Tibial nerve (tissue), 4 donors: ENCODE measurements around the gene LCT. TPM values are rescaled to one million over a fixed set of nuclear protein-coding genes. Genes with fewer than 3 reads are reported as not detected.
A peak's percentile ranks its signal among the peaks of the same experiment; 100 is the strongest.
"Not testable (repeated sequence)": the region's sequence is repeated elsewhere in the genome, so short reads cannot be mapped to it uniquely, and the experiment has no call there.

Experiments used
- DNase-seq, 2 donors: peaks; one replicate each; pipeline ENCODE4 v3.0.0-alpha.2; 2019; ENCODE audit warnings: low spot score in 2 of 2
- H3K27ac ChIP-seq, 4 donors: fragments of 200-600 bp; sonication (generic) in 3 of 4; one replicate each; pipeline ENCODE4 v1.5.1; 2017 to 2019; ENCODE audit warnings: mild to moderate bottlenecking in 1 of 4
- H3K27me3 ChIP-seq, 2 donors: fragments of 200-600 bp; sonication (generic) in 1 of 2; one replicate each; pipeline versions ENCODE4 v1.5.1 to v1.6.0; 2017 to 2019
- H3K36me3 ChIP-seq, 3 donors: fragments of 200-600 bp; sonication (generic); one replicate each; pipeline ENCODE4 v1.5.1; 2018 to 2019
- H3K4me1 ChIP-seq, 4 donors: fragments of 200-600 bp; sonication (generic) in 3 of 4; one replicate each; pipeline ENCODE4 v1.5.1; 2017 to 2019
- H3K4me3 ChIP-seq, 4 donors: fragments of 200-600 bp; sonication (generic) in 3 of 4; one replicate each; pipeline ENCODE4 v1.5.1; 2017 to 2019; ENCODE audit warnings: mild to moderate bottlenecking in 1 of 4, moderate library complexity in 1 of 4
- H3K9me3 ChIP-seq, 4 donors: fragments of 200-600 bp; sonication (generic) in 3 of 4; one replicate each; pipeline ENCODE4 v1.5.1; 2017 to 2019
- CTCF ChIP-seq, 5 experiments: fragments of 200-600 bp in 3 of 5; fragments of 450-650 bp in 2 of 5; sonication (generic) in 3 of 5; IDR thresholded peaks; one replicate each; pipeline ENCODE4 v1.5.1; 2016 to 2019; ENCODE audit warnings: antibody characterized with exemption in 5 of 5, mild to moderate bottlenecking in 3 of 5, moderate library complexity in 2 of 5
- EP300 ChIP-seq, 2 donors: sonication (generic); formaldehyde crosslinking; IDR thresholded peaks; one replicate each; pipeline ENCODE4 v1.6.1; 2017; ENCODE audit warnings: antibody characterized with exemption in 2 of 2, mild to moderate bottlenecking in 1 of 2
- POLR2A ChIP-seq, 2 donors: fragments of 450-650 bp; IDR thresholded peaks; one replicate each; pipeline ENCODE4 v1.6.1; 2017; ENCODE audit warnings: antibody characterized with exemption in 2 of 2, mild to moderate bottlenecking in 2 of 2, moderate library complexity in 2 of 2
- WGBS, 2 donors: methylation state at CpG; one replicate each; pipeline ENCODE4 v1.1.5; 2018; 5-methylcytosine and 5-hydroxymethylcytosine counted together
- total RNA-seq, 4 donors: library from RNA; depleted of rRNA; stranded (reverse); fragments of >200 nt; gene quantifications; one replicate each; pipeline ENCODE4 v1.1.0, GENCODE V29; 2016

The LCT gene
- total RNA-seq, 4 donors from 2014 or later: under 0.01 TPM; not detected in 3

DNA sequence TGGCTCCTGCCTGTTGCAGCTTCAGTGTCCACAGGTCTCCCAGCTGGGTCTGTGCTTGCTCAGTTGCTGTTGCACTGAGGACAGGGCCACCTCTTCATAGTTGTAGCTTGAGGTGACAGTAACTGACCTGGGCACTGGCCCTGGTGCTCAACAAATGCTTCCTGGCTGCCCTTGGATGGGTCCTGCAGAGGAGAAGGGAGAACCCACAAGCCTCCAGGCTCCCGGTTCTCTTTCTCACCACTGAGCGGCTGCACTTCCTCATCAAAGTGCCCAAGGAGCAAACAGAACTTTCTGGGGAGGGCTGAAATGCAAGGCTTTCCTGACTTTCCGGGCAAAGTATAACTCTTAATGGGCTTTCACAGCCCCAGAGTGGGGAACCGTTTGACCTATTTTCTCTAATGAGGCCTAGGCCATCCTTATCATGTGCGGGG is 38.7 kb downstream of the LCT start:
- Histone ChIP-seq H3K4me3 (no peak overlapping the region), H3K27ac (no peak overlapping the region), H3K36me3 (no peaks in the 10 kb centered on the region), H3K27me3 (no peaks in the 10 kb centered on the region), H3K9me3 (peaks cover 0 to 25% (median 0%) of the 10 kb centered on the region in 4 donors), H3K4me1 (no peaks in the 10 kb centered on the region)
- TF ChIP-seq CTCF (IDR thresholded peaks at IDR 0.05) (no peak), EP300 (IDR thresholded peaks at IDR 0.05) (no peak), POLR2A (IDR thresholded peaks at IDR 0.05) (no peak)
- 64 to 65% methylated on average over 5 of the region's 5 CpGs for WGBS, 2 donors
- no peak for DNase-seq

GRCh38 chr2:135797497-135798274 is 39.3 kb downstream of the LCT start:
- peak; percentile 46 to 64 for DNase-seq
- H3K27me3 ChIP-seq: no peaks in the 10 kb centered on the region
- peaks cover 0 to 27% (median 0%) of the 10 kb centered on the region in 4 donors for H3K9me3 ChIP-seq
- no peaks in the 10 kb centered on the region for H3K4me1 ChIP-seq
- WGBS, 2 donors: 52 to 55% methylated on average over 22 of the region's 22 CpGs
- no peaks in the 10 kb centered on the region for H3K36me3 ChIP-seq
- H3K27ac ChIP-seq: no peak overlapping the region
- no peak for TF ChIP-seq EP300 (IDR thresholded peaks at IDR 0.05)
- TF ChIP-seq CTCF (IDR thresholded peaks at IDR 0.05): peak; percentile 68 to 80 (median 76)
- H3K4me3 ChIP-seq: no peak overlapping the region

DNA sequence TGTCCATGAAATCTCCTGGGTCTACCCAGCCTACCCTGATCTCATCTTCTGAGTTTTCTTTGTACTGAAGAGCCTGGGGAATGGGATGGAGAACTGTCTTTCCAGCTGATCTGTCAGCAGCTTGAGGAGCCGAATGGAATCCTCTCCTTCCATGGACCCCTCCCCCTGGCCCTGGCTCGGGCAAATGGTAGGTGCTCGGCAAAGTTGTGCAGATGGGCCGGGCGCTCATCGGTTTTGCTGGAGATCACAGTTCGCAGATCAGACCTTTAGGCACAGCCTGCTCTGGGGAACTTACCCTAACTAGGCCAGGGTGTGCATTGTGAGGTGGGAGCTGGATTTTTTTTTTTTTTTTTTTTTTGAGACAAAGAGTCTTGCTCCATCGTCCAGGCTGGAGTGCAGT is 40.4 kb downstream of the LCT start:
- no peaks in the 10 kb centered on the region for H3K4me1 ChIP-seq
- H3K27ac ChIP-seq: no peak overlapping the region
- no peak for DNase-seq
- H3K9me3 ChIP-seq: peaks cover 0 to 28% (median 0%) of the 10 kb centered on the region in 4 donors
- no peaks in the 10 kb centered on the region for H3K27me3 ChIP-seq
- 93 to 97% methylated on average over 8 of the region's 8 CpGs for WGBS, 2 donors
- no peak overlapping the region for H3K4me3 ChIP-seq
- no peak for TF ChIP-seq EP300 (IDR thresholded peaks at IDR 0.05)
- no peak for TF ChIP-seq CTCF (IDR thresholded peaks at IDR 0.05)
- no peak for TF ChIP-seq POLR2A (IDR thresholded peaks at IDR 0.05)
- H3K36me3 ChIP-seq: no peaks in the 10 kb centered on the region

GRCh38 chr2:135795641-135796040 is 41.3 kb downstream of the LCT start:
- not testable (repeated sequence) for H3K4me3 ChIP-seq, H3K4me1 ChIP-seq, DNase-seq, H3K27ac ChIP-seq, H3K36me3 ChIP-seq, H3K27me3 ChIP-seq
- peaks cover 0 to 20% (median 0%) of the 10 kb centered on the region in 4 donors for H3K9me3 ChIP-seq
- 75 to 80% methylated on average over 4 of the region's 4 CpGs for WGBS, 2 donors

DNA sequence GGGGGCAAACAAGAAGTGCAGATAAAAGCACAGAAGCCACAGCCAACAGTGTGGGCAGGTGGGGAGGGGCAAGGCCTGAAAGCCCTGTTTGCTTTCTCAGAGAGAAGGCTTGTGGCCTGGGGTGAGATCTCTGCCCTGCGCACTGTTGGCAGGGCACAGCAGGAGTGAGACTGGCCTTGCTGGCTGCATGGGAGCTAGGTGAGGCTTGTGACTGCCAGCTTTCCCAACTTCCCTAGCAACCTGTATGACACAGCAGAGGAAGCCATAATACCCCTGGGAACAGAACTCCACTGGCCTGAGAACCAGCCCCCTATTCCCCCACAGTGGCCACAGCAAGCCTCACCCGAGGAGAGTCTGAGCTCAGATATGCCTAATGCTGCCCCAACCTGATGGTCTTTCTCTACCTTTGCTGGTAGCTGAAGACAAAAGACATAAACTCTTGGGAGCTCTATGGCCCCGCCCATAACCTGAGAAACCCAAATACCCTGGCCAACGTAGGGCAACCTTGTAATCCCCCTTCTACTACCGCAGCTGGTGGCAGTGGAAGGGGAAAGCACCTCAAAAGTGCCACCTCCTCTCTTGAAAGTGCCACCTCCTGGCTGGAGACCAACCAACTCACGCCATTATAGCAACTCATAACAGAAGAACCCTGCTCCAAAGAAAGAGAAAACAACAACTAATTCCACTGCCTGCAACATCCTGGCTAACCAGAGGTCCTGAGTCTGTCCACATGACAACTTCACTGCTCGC is 44.4 kb downstream of the LCT start:
- H3K4me1 ChIP-seq: no peaks in the 10 kb centered on the region
- H3K27ac ChIP-seq: no peak overlapping the region
- WGBS, 2 donors: 80 to 82% methylated on average over 7 of the region's 7 CpGs
- peaks cover 0 to 11% (median 0%) of the 10 kb centered on the region in 4 donors for H3K9me3 ChIP-seq
- no peak overlapping the region for H3K4me3 ChIP-seq
- DNase-seq: no peak
- peaks cover 0 to 19% (median 0%) of the 10 kb centered on the region in 3 donors for H3K36me3 ChIP-seq
- H3K27me3 ChIP-seq: no peaks in the 10 kb centered on the region
- TF ChIP-seq POLR2A (IDR thresholded peaks at IDR 0.05) (no peak), CTCF (IDR thresholded peaks at IDR 0.05) (no peak), EP300 (IDR thresholded peaks at IDR 0.05) (no peak)
